B cell (primary cell): ENCODE measurements around the gene AMFR. TPM values are rescaled to one million over a fixed set of nuclear protein-coding genes. Genes with fewer than 3 reads are reported as not detected.

Source experiments
- ATAC-seq: fragments of 200-7000 bp; cut with Tn5 transposase; one replicate; pipeline ENCODE4 v1.10.0; 2021; ENCODE audit warnings: low read depth, mild to moderate bottlenecking, moderate number of reproducible peaks, moderate library complexity
- CTCF ChIA-PET: fragments of 350-600 bp; sonication (Branson Sonifier 250); formaldehyde crosslinking; loops from one replicate; lab custom pipeline; 2021; ENCODE audit warnings: antibody characterized with exemption, inconsistent platforms; lab: Charles Lee
- POLR2A ChIA-PET: fragments of 350-600 bp; sonication (Branson Sonifier 250); formaldehyde crosslinking; loops from one replicate; lab custom pipeline; 2021; ENCODE audit warnings: antibody characterized with exemption; lab: Charles Lee
- DNase-seq: peaks from one replicate; pipeline ENCODE4 v3.0.0; 2013
- H2AFZ ChIP-seq: 2 replicates; pipeline ENCODE4 v1.6.1; 2012; ENCODE audit warnings: mild to moderate bottlenecking, low read depth, low read length; ENCODE audit not compliant: insufficient read depth, poor library complexity, severe bottlenecking
- H3K27ac ChIP-seq, 2 donors: 1 replicate in 1 of 2; 2 replicates in 1 of 2; pipeline ENCODE4 v1.5.1; 2012 to 2013; ENCODE audit warnings: low read length in 2 of 2, mild to moderate bottlenecking in 2 of 2, moderate library complexity in 1 of 2
- H3K27me3 ChIP-seq, 4 experiments: fragments of 200-600 bp in 1 of 4; sonication (generic) in 1 of 4; replicated peaks in 1 of 4; 1 replicate in 2 of 4; 2 replicates in 2 of 4; pipeline versions ENCODE4 v1.6.1 to v1.7.0; 2013 to 2016; ENCODE audit warnings: low read length in 3 of 4, mild to moderate bottlenecking in 2 of 4, mixed read lengths in 1 of 4, moderate library complexity in 1 of 4; ENCODE audit not compliant: insufficient read depth in 4 of 4, control insufficient read depth in 3 of 4; ENCODE audit errors: control extremely low read depth in 1 of 4
- H3K36me3 ChIP-seq, 2 experiments: replicated peaks in 1 of 2; 1 replicate in 1 of 2; 2 replicates in 1 of 2; pipeline versions ENCODE4 v1.6.1 to v1.7.1; 2013; ENCODE audit warnings: low read length in 1 of 2; ENCODE audit not compliant: insufficient read depth in 2 of 2, control insufficient read depth in 1 of 2; ENCODE audit errors: control extremely low read depth in 1 of 2, extremely low read depth in 1 of 2
- H3K4me1 ChIP-seq, 2 donors: fragments of 200-600 bp in 1 of 2; sonication (generic) in 1 of 2; 1 replicate in 1 of 2; 2 replicates in 1 of 2; pipeline versions ENCODE4 v1.5.1 to v1.6.1; 2013 to 2017; ENCODE audit warnings: low read length in 2 of 2; ENCODE audit not compliant: control insufficient read depth in 2 of 2, insufficient read depth in 2 of 2
- H3K4me2 ChIP-seq: replicated peaks from 2 replicates; pipeline ENCODE3; 2012; ENCODE audit warnings: mild to moderate bottlenecking, low read depth, low read length; ENCODE audit not compliant: poor library complexity, severe bottlenecking
- H3K4me3 ChIP-seq, 5 experiments: fragments of 200-600 bp in 1 of 5; sonication (generic) in 1 of 5; 1 replicate in 3 of 5; 2 replicates in 2 of 5; pipeline versions ENCODE4 v1.5.1 to v1.7.0; 2011 to 2016; ENCODE audit warnings: low read length in 4 of 5, mild to moderate bottlenecking in 4 of 5, low read depth in 2 of 5, control low read depth in 1 of 5, moderate library complexity in 1 of 5; ENCODE audit not compliant: insufficient read depth in 1 of 5; ENCODE audit errors: control extremely low read depth in 1 of 5, extremely low read depth in 1 of 5
- H3K79me2 ChIP-seq: fragments of 200-600 bp; sonication (generic); one replicate; pipeline ENCODE4 v1.6.0; 2016; ENCODE audit warnings: low read length; ENCODE audit not compliant: control insufficient read depth, insufficient read depth
- H3K9ac ChIP-seq: fragments of 200-600 bp; sonication (generic); 2 replicates; pipeline ENCODE4 v1.6.1; 2017; ENCODE audit warnings: mild to moderate bottlenecking, low read length, moderate library complexity
- H3K9me3 ChIP-seq, 3 donors: one replicate each; pipeline versions ENCODE4 v1.6.1 to v1.7.1; 2013; ENCODE audit warnings: low read length in 2 of 3; ENCODE audit not compliant: control insufficient read depth in 2 of 3, insufficient read depth in 1 of 3; ENCODE audit errors: control extremely low read depth in 1 of 3
- H4K20me1 ChIP-seq: 2 replicates; pipeline ENCODE4 v1.6.0; 2012; ENCODE audit warnings: mild to moderate bottlenecking, low read length; ENCODE audit not compliant: insufficient read depth, control insufficient read depth, poor library complexity, severe bottlenecking
- H3K27ac Mint-ChIP-seq: one replicate; pipeline ENCODE4 v1.8.0; 2021; ENCODE audit warnings: mixed read lengths
- H3K27me3 Mint-ChIP-seq: one replicate; pipeline ENCODE4 v1.8.0; 2021; ENCODE audit warnings: mixed read lengths
- H3K4me1 Mint-ChIP-seq: one replicate; pipeline ENCODE4 v1.8.0; 2021; ENCODE audit warnings: mixed read lengths
- H3K4me3 Mint-ChIP-seq: one replicate; pipeline ENCODE4 v1.8.0; 2021; ENCODE audit warnings: mixed read lengths
- H3K9me3 Mint-ChIP-seq: one replicate; pipeline ENCODE4 v1.8.0; 2022; ENCODE audit warnings: mixed read lengths; ENCODE audit not compliant: insufficient read depth
- CTCF ChIP-seq: fragments of 200-600 bp; IDR thresholded peaks from one replicate; pipeline ENCODE4 v1.8.0; 2022; ENCODE audit warnings: antibody characterized with exemption, mild to moderate bottlenecking
- EZH2 ChIP-seq: IDR thresholded peaks from 2 replicates; pipeline ENCODE4 v1.6.1; 2012; ENCODE audit warnings: borderline replicate concordance, low read depth, mild to moderate bottlenecking, moderate library complexity, low read length; ENCODE audit not compliant: insufficient read depth, poor library complexity, severe bottlenecking
- WGBS: methylation state at CpG from one replicate; pipeline ENCODE4 v1.1.5; 2013; ENCODE audit warnings: missing lambda C conversion rate; ENCODE audit not compliant: insufficient coverage; 5-methylcytosine and 5-hydroxymethylcytosine counted together
- intact Hi-C: fragments of 100-400 bp; cut with micrococcal nuclease; formaldehyde crosslinking; loops from one replicate; pipeline ENCODE4 v1.10.0; 2022
- polyA plus RNA-seq: library from polyadenylated mRNA; depleted of rRNA; stranded (reverse); fragments of >200 nt; gene quantifications from 2 replicates; pipeline ENCODE4 v1.2.3, GENCODE V29; 2012
- total RNA-seq, 2 donors: library from RNA; stranded (reverse); fragments of 120-200 nt in 1 of 2; gene quantifications; 1 replicate in 1 of 2; 2 replicates in 1 of 2; pipeline versions ENCODE4 v1.2.3 to v1.2.4, GENCODE V29; 2013 to 2022

Gene AMFR
- total and polyA plus RNA-seq, 2 donors (not counting 1 experiment from before 2014, with no cell fraction given) = 118 to 225 TPM

- no peaks in the 10 kb centered on the region for H3K4me1 ChIP-seq
- intact Hi-C loops = loop anchor here (5.0 kb wide), 1 partner anchor 1791 kb away; no protein-coding TSS in a partner anchor
- TF ChIP-seq CTCF (no peak), EZH2 (no peak)
- Mint-ChIP-seq H3K27ac (no peak overlapping the region), H3K9me3 (no peaks in the 10 kb centered on the region), H3K27me3 (no peaks in the 10 kb centered on the region), H3K4me3 (no peak overlapping the region), H3K4me1 (peaks cover 4% of the 10 kb centered on the region)
- no peaks in the 10 kb centered on the region for H3K9me3 ChIP-seq
- no peaks in the 10 kb centered on the region for H3K27me3 ChIP-seq
- no peak overlapping the region for H3K27ac ChIP-seq
- no peak overlapping the region for H3K9ac ChIP-seq
- no peak overlapping the region for H3K4me2 ChIP-seq
- H2AFZ ChIP-seq = no peak overlapping the region
- H3K36me3 ChIP-seq = peaks cover 6 to 76% of the 10 kb centered on the region in 2 experiments
- H4K20me1 ChIP-seq = peaks cover 62% of the 10 kb centered on the region
- no peak overlapping the region for H3K4me3 ChIP-seq
- no peak for DNase-seq
- peaks cover 33% of the 10 kb centered on the region for H3K79me2 ChIP-seq
- CTCF ChIA-PET = interaction anchor here (1.6 kb wide), 1 partner anchor 15 kb away, joined by 6 read pairs; no protein-coding TSS in a partner anchor
- WGBS = no CpG with 5 or more reads among the region's 1 CpG
- POLR2A ChIA-PET = no interaction called here
- no peak for ATAC-seq
Measured at GRCh38 chr16:56371660-56371937, 53.7 kb downstream of the AMFR start.

GRCh38 chr16:56370875-56371659 lies 54.3 kb downstream of the AMFR start:
- peaks cover 4% of the 10 kb centered on the region for H3K4me1 Mint-ChIP-seq
- Histone ChIP-seq H3K4me3 (no peak overlapping the region), H4K20me1 (peaks cover 59% of the 10 kb centered on the region), H3K27ac (no peak overlapping the region), H2AFZ (no peak overlapping the region), H3K4me1 (no peaks in the 10 kb centered on the region), H3K9ac (no peak overlapping the region), H3K9me3 (no peaks in the 10 kb centered on the region), H3K79me2 (peaks cover 28% of the 10 kb centered on the region), H3K27me3 (no peaks in the 10 kb centered on the region), H3K4me2 (no peak overlapping the region), H3K36me3 (peaks cover 6 to 81% of the 10 kb centered on the region in 2 experiments)
- ATAC-seq (no peak), DNase-seq (no peak)
- no peak overlapping the region for H3K4me3 Mint-ChIP-seq
- TF ChIP-seq EZH2 (no peak), CTCF (no peak)
- no peak overlapping the region for H3K27ac Mint-ChIP-seq
- ChIA-PET CTCF (interaction anchor here (0.9 to 1.6 kb wide), 2 partner anchors 15 to 331 kb away, joined by 3 to 6 read pairs; no protein-coding TSS in a partner anchor), POLR2A (no interaction called here)
- no peaks in the 10 kb centered on the region for H3K9me3 Mint-ChIP-seq
- intact Hi-C loops = loop anchor here (5.0 kb wide), 1 partner anchor 1791 kb away; no protein-coding TSS in a partner anchor
- no peaks in the 10 kb centered on the region for H3K27me3 Mint-ChIP-seq
- 97% methylated on average over 3 of the region's 6 CpGs for whole genome bisulfite sequencing
